Psoas muscle (tissue), 8 donors: ENCODE results near the gene CNGA3. TPM values are rescaled to one million over a fixed set of nuclear protein-coding genes. Genes with fewer than 3 reads are reported as not detected.

Experiments
- ATAC-seq, 4 donors: fragments of 200-7000 bp; cut with Tn5 transposase; one replicate each; pipeline ENCODE4 v1.9.1; 2020; ENCODE audit warnings: moderate library complexity in 3 of 4, mild to moderate bottlenecking in 2 of 4
- DNase-seq, 2 donors: peaks; one replicate each; pipeline ENCODE4 v3.0.0-alpha.2; 2020
- H3K27ac ChIP-seq: fragments of 200-600 bp; one replicate; pipeline ENCODE4 v1.8.0; 2022
- H3K27me3 ChIP-seq, 3 donors: fragments of 200-600 bp in 1 of 3; one replicate each; pipeline versions ENCODE4 v1.6.1 to v1.8.0; 2013 to 2022; ENCODE audit warnings: low read length in 2 of 3, mild to moderate bottlenecking in 2 of 3, moderate library complexity in 1 of 3; ENCODE audit not compliant: insufficient read depth in 3 of 3
- H3K36me3 ChIP-seq, 2 donors: fragments of 200-600 bp in 1 of 2; one replicate each; pipeline versions ENCODE4 v1.6.1 to v1.8.0; 2013 to 2022; ENCODE audit warnings: low read depth in 1 of 2, mild to moderate bottlenecking in 1 of 2, moderate library complexity in 1 of 2; ENCODE audit not compliant: insufficient read depth in 1 of 2
- H3K4me1 ChIP-seq: fragments of 200-600 bp; one replicate; pipeline ENCODE4 v1.8.0; 2022
- H3K4me3 ChIP-seq: fragments of 200-600 bp; one replicate; pipeline ENCODE4 v1.8.0; 2022; ENCODE audit warnings: mild to moderate bottlenecking
- H3K9me3 ChIP-seq: fragments of 200-600 bp; one replicate; pipeline ENCODE4 v1.8.0; 2022
- CTCF ChIP-seq: fragments of 200-600 bp; IDR thresholded peaks from one replicate; pipeline ENCODE4 v1.8.0; 2022; ENCODE audit warnings: antibody characterized with exemption
- WGBS, 3 donors: extraction: QIAGEN DNeasy Blood & Tissue Kit; methylation state at CpG; one replicate each; pipeline versions ENCODE4 v1.1.6 to v1.1.7; 2013; 5-methylcytosine and 5-hydroxymethylcytosine counted together
- intact Hi-C, 2 donors: fragments of 100-400 bp; cut with DNase I; formaldehyde crosslinking; loops; one replicate each; pipeline versions ENCODE4 v1.11.0 to v1.14.2; 2022
- polyA plus RNA-seq, 3 donors: library from polyadenylated mRNA; stranded (reverse); fragments of 200-250 nt; gene quantifications; one replicate each; pipeline ENCODE4 v1.2.3, GENCODE V29; 2013
- total RNA-seq, 4 donors: library from RNA; stranded (reverse); fragmentation: NEBNext Ultra II Directional in 2 of 4; extraction: Animal tissue kit (Norgen Biotek cat#: 25700) in 2 of 4; gene quantifications; one replicate each; pipeline versions ENCODE4 v1.2.1 to v1.2.4, GENCODE V29; 2021 to 2023
- donor health status: healthy with polysubstance abuse.
- donor health status: DM: no; HTN: no; CAD: no; lungs with moderate emphysema.
- donor health status: Bipolar disorder and iron deficiency.
- donor health status: healthy.
- donor health status: DM: yes; HTN: yes; CAD: no.
- donor health status: DM: no; HTN: no; CAD: no.
- donor health status: DM: no; HTN: no; CAD: no.
- donor health status: DM: yes; HTN: yes; CAD: no.

CNGA3 gene
- total and polyA plus RNA-seq, 7 donors, result 0.03 TPM; not detected in 6

DNA sequence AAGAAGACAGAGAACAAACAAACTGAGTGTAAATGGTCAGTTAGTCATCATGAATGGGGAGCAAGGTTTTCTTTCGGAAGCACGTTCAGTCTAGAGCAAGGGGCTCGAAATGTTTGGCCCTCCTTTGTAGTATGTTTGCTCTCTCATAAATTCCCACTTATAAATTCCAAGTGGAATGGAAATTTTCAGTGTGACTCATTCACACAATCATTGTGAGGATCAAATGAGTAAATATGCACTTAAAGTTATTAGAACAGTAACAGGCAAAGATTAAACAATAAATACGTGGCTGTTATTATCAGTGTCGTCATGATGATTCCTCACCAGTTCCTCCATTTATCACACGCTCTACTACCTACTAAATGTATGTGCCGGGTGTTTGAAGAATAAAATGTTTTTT is 10.5 kb downstream of the CNGA3 start:
- no peak for DNase-seq
- ATAC-seq, result no peak
- Histone ChIP-seq H3K27me3 (no peaks in the 10 kb centered on the region), H3K27ac (no peak overlapping the region), H3K9me3 (peaks cover 5% of the 10 kb centered on the region), H3K36me3 (no peaks in the 10 kb centered on the region), H3K4me3 (no peak overlapping the region), H3K4me1 (no peaks in the 10 kb centered on the region)
- 90 to 92% (median 92%) methylated on average over 7 of the region's 7 CpGs for WGBS, 3 donors
- TF ChIP-seq CTCF, result no peak
- intact Hi-C loops, result no loop called here

DNA sequence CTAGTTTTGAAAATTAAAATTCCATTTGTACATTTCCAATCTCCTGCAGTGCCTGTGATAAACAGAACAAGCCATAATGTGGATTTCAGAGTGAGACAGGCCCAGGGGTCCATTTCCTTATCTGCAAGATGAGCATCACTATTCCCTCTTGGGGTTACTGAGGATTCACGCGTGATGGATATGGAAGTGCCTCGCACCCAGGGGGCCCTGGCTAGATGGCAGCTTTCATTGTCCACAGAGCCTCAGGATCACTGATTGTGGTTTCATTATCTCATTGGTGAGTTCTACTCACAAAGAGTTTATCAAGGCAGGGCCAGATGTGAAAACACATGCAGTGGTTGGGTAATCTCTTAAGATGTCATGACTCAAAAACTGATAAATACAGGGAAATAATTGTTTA is 11.6 kb downstream of the CNGA3 start:
- TF ChIP-seq CTCF, result no peak
- no peak for ATAC-seq
- H3K36me3 ChIP-seq, result no peaks in the 10 kb centered on the region
- H3K27me3 ChIP-seq, result no peaks in the 10 kb centered on the region
- 84 to 90% (median 90%) methylated on average over 3 of the region's 3 CpGs for WGBS, 3 donors
- no peak overlapping the region for H3K4me3 ChIP-seq
- intact Hi-C loops, result no loop called here
- H3K27ac ChIP-seq, result no peak overlapping the region
- DNase-seq, result no peak
- no peaks in the 10 kb centered on the region for H3K4me1 ChIP-seq
- H3K9me3 ChIP-seq, result peaks cover 5% of the 10 kb centered on the region

DNA sequence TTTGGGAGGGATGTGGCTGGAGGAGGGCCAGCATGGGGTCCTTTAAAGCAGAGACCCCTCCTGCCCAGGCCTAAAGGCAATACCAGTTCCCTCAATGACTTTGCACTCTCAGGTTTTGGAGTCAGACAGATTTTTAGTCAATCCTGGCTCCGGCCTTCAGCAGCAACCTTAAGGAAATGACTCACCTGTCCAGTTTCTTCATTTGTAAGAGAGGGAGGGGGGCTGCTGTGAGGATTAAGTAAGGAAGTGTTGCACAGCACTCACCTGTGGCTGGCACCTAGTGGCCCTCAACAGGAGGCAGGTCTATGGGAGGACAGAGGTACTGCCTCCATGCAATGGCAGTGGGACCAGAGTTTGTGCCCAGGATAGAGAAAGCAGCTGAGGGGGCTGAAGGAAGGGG is 13.7 kb downstream of the CNGA3 start:
- Histone ChIP-seq H3K27ac (no peak overlapping the region), H3K4me1 (no peaks in the 10 kb centered on the region), H3K27me3 (no peaks in the 10 kb centered on the region), H3K4me3 (no peak overlapping the region), H3K36me3 (no peaks in the 10 kb centered on the region), H3K9me3 (no peaks in the 10 kb centered on the region)
- WGBS, 3 donors, result 88 to 95% (median 88%) methylated on average over 1 of the region's 1 CpG
- ATAC-seq, result no peak
- no peak for DNase-seq
- no peak for TF ChIP-seq CTCF
- intact Hi-C loops, result no loop called here

DNA sequence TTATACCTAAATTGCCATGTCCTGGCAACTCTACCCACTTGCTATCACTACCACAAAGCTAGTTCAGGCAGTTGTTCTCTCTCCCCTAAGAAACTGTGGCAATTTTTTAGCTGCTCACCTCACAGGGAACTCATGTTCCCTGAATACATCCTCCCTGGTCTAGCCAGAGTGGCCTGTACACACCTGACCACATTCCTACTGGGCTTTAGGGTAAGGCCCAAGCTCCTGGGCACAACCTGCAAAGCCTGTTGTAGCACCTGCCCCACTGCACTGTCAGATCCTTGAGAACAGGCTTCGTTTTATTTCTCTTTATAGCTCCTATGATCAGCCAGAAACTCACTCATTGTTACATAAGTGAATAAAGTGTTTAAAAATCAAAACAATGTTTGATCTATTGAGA is 21.5 kb downstream of the CNGA3 start:
- intact Hi-C loops, result no loop called here
- no peak overlapping the region for H3K27ac ChIP-seq
- 63 to 73% (median 67%) methylated on average over 1 of the region's 1 CpG for WGBS, 3 donors

More for the DNA sequence above, 21.5 kb downstream of the CNGA3 start:
- no peak for TF ChIP-seq CTCF
- Histone ChIP-seq H3K4me3 (no peak overlapping the region), H3K4me1 (no peaks in the 10 kb centered on the region), H3K9me3 (no peaks in the 10 kb centered on the region), H3K27me3 (no peaks in the 10 kb centered on the region), H3K36me3 (no peaks in the 10 kb centered on the region)
- ATAC-seq (no peak), DNase-seq (no peak)
